Thyroid gland (tissue), 4 donors: ENCODE measurements around the gene IYD. TPM values are rescaled to one million over a fixed set of nuclear protein-coding genes. Genes with fewer than 3 reads are reported as not detected.
A peak's percentile ranks its signal among the peaks of the same experiment; 100 is the strongest.

ENCODE experiments used
- DNase-seq, 2 donors: peaks; one replicate each; pipeline ENCODE4 v3.0.0-alpha.2; 2019
- H3K27ac ChIP-seq, 3 donors: fragments of 200-600 bp; sonication (generic); 1 replicate in 2 of 3; 2 replicates in 1 of 3; pipeline ENCODE4 v1.5.1; 2016 to 2019; ENCODE audit warnings: mild to moderate bottlenecking in 1 of 3, moderate library complexity in 1 of 3
- H3K27me3 ChIP-seq: fragments of 200-600 bp; sonication (generic); one replicate; pipeline ENCODE4 v1.5.1; 2019
- H3K36me3 ChIP-seq, 2 donors: fragments of 200-600 bp; sonication (generic); one replicate each; pipeline ENCODE4 v1.5.1; 2016 to 2019
- H3K4me1 ChIP-seq, 2 donors: fragments of 200-600 bp; sonication (generic); one replicate each; pipeline ENCODE4 v1.5.1; 2017 to 2019
- H3K4me3 ChIP-seq, 3 donors: fragments of 200-600 bp; sonication (generic); replicated peaks in 1 of 3; 1 replicate in 2 of 3; 2 replicates in 1 of 3; pipeline ENCODE4 v1.5.1; 2016; ENCODE audit warnings: mild to moderate bottlenecking in 1 of 3
- H3K9me3 ChIP-seq: fragments of 200-600 bp; sonication (generic); one replicate; pipeline ENCODE4 v1.5.1; 2017
- CTCF ChIP-seq, 6 experiments: fragments of 200-600 bp in 3 of 6; fragments of 450-650 bp in 3 of 6; sonication (generic) in 3 of 6; IDR thresholded peaks; one replicate each; pipeline ENCODE4 v1.5.1; 2016 to 2019; ENCODE audit warnings: antibody characterized with exemption in 6 of 6, mild to moderate bottlenecking in 2 of 6, inconsistent platforms in 1 of 6, moderate library complexity in 1 of 6
- POLR2A ChIP-seq, 2 donors: fragments of 450-650 bp; IDR thresholded peaks; one replicate each; pipeline ENCODE4 v1.6.1; 2017; ENCODE audit warnings: antibody characterized with exemption in 2 of 2, mild to moderate bottlenecking in 2 of 2, moderate library complexity in 1 of 2
- WGBS, 2 donors: methylation state at CpG; one replicate each; pipeline ENCODE4 v1.1.5; 2017; 5-methylcytosine and 5-hydroxymethylcytosine counted together
- intact Hi-C: fragments of 100-400 bp; cut with DNase I; formaldehyde crosslinking; loops from one replicate; pipeline ENCODE4 v1.15.1; 2023
- total RNA-seq, 4 donors: library from RNA; depleted of rRNA; stranded (reverse); fragments of >200 nt; gene quantifications; one replicate each; pipeline ENCODE4 v1.2.3, GENCODE V29; 2016

The IYD gene
- total RNA-seq, 4 donors from 2014 or later, result 571 to 1,038 (median 665) TPM

GRCh38 chr6:150345781-150346180 lies 23.0 kb upstream of the IYD start:
- H3K27me3 ChIP-seq, result no peaks in the 10 kb centered on the region
- H3K27ac ChIP-seq, result peak overlapping the region in 1 of 3 donors; percentile 15
- DNase-seq, result no peak
- intact Hi-C loops, result no loop called here
- WGBS, 2 donors, result 76 to 78% methylated on average over 3 of the region's 3 CpGs
- H3K36me3 ChIP-seq, result no peaks in the 10 kb centered on the region
- H3K4me3 ChIP-seq, result no peak overlapping the region
- no peaks in the 10 kb centered on the region for H3K9me3 ChIP-seq
- TF ChIP-seq CTCF (IDR thresholded peaks at IDR 0.05) (no peak), POLR2A (IDR thresholded peaks at IDR 0.05) (no peak)
- H3K4me1 ChIP-seq, result peaks cover 8 to 11% of the 10 kb centered on the region in 2 donors

GRCh38 chr6:150346346-150346745 lies 22.5 kb upstream of the IYD start:
- Histone ChIP-seq H3K4me3 (no peak overlapping the region), H3K9me3 (no peaks in the 10 kb centered on the region), H3K27ac (no peak overlapping the region), H3K4me1 (peaks cover 8 to 11% of the 10 kb centered on the region in 2 donors), H3K27me3 (no peaks in the 10 kb centered on the region), H3K36me3 (no peaks in the 10 kb centered on the region)
- TF ChIP-seq POLR2A (IDR thresholded peaks at IDR 0.05), result no peak
- no peak for TF ChIP-seq CTCF (IDR thresholded peaks at IDR 0.05)
- DNase-seq, result peak; percentile 91 to 94
- intact Hi-C loops, result no loop called here
- 28 to 46% methylated on average over 2 of the region's 2 CpGs for WGBS, 2 donors

- DNase-seq, result no peak
- H3K27ac ChIP-seq, result no peak overlapping the region
- H3K36me3 ChIP-seq, result no peaks in the 10 kb centered on the region
- intact Hi-C loops, result no loop called here
- 97 to 99% methylated on average over 5 of the region's 5 CpGs for WGBS, 2 donors
- H3K4me1 ChIP-seq, result peaks cover 15 to 16% of the 10 kb centered on the region in 2 donors
- no peak overlapping the region for H3K4me3 ChIP-seq
- no peak for TF ChIP-seq POLR2A (IDR thresholded peaks at IDR 0.05)
- no peak for TF ChIP-seq CTCF (IDR thresholded peaks at IDR 0.05)
- H3K9me3 ChIP-seq, result no peaks in the 10 kb centered on the region
- no peaks in the 10 kb centered on the region for H3K27me3 ChIP-seq
Measured at GRCh38 chr6:150347845-150348244, 21.0 kb upstream of the IYD start.

- TF ChIP-seq CTCF (IDR thresholded peaks at IDR 0.05), result no peak
- TF ChIP-seq POLR2A (IDR thresholded peaks at IDR 0.05), result no peak
- Histone ChIP-seq H3K9me3 (no peaks in the 10 kb centered on the region), H3K4me1 (peaks cover 15 to 23% of the 10 kb centered on the region in 2 donors), H3K27me3 (no peaks in the 10 kb centered on the region), H3K36me3 (no peaks in the 10 kb centered on the region), H3K27ac (peak overlapping the region in 1 of 3 donors; percentile 39), H3K4me3 (no peak overlapping the region)
- peak; percentile 38 to 46 for DNase-seq
- intact Hi-C loops, result no loop called here
- 45 to 49% methylated on average over 4 of the region's 4 CpGs for WGBS, 2 donors
Measured at GRCh38 chr6:150349546-150349945, 19.3 kb upstream of the IYD start.

- 84 to 93% methylated on average over 5 of the region's 5 CpGs for WGBS, 2 donors
- intact Hi-C loops, result no loop called here
- no peaks in the 10 kb centered on the region for H3K36me3 ChIP-seq
- peak overlapping the region in 1 of 3 donors; percentile 13 for H3K27ac ChIP-seq
- DNase-seq, result no peak
- peaks cover 35 to 36% of the 10 kb centered on the region in 2 donors for H3K4me1 ChIP-seq
- peak in 2 of 6 experiments; percentile 12 to 27 for TF ChIP-seq CTCF (IDR thresholded peaks at IDR 0.05)
- no peak for TF ChIP-seq POLR2A (IDR thresholded peaks at IDR 0.05)
- no peak overlapping the region for H3K4me3 ChIP-seq
- no peaks in the 10 kb centered on the region for H3K27me3 ChIP-seq
- H3K9me3 ChIP-seq, result no peaks in the 10 kb centered on the region
Measured at GRCh38 chr6:150352321-150353296, 16.2 kb upstream of the IYD start.
